GM18909 (cell line): ENCODE data around the gene OR51A4.
"Not testable (repeated sequence)": the region's sequence is repeated elsewhere in the genome, so short reads cannot be mapped to it uniquely, and the experiment has no call there.

Source experiments
- ATAC-seq: cut with Tn5 transposase; IDR thresholded peaks from one replicate; pipeline ENCODE4 v1.9.1; 2021; ENCODE audit warnings: mild to moderate bottlenecking; ENCODE audit not compliant: unreplicated experiment, poor library complexity

OR51A4 gene, protein sequence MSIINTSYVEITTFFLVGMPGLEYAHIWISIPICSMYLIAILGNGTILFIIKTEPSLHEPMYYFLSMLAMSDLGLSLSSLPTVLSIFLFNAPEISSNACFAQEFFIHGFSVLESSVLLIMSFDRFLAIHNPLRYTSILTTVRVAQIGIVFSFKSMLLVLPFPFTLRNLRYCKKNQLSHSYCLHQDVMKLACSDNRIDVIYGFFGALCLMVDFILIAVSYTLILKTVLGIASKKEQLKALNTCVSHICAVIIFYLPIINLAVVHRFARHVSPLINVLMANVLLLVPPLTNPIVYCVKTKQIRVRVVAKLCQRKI

DNA sequence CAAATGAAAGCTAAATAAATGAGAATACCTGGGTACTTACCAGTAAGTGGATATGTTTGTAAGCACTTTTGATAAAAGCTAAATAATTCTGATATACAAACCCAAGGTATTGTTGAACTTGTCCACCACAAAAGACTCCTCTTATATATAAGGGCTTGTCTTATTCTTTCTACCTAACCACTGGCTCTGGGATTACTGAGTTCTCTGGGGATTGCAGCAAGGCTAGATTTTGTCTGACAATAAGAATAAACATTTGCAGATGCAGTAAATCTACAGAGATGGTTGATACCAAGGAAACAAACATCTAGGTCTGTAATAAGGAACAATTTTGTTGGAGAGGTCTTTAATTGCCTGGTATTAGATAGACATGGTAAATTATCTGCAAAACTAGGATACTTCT is at the start of gene OR51A4:
OR51A4 (minus strand) TSS at position 101 of the 400 bp plus-strand sequence. CDS start 505 bp downstream, outside the sequence.
- no peak for ATAC-seq

DNA sequence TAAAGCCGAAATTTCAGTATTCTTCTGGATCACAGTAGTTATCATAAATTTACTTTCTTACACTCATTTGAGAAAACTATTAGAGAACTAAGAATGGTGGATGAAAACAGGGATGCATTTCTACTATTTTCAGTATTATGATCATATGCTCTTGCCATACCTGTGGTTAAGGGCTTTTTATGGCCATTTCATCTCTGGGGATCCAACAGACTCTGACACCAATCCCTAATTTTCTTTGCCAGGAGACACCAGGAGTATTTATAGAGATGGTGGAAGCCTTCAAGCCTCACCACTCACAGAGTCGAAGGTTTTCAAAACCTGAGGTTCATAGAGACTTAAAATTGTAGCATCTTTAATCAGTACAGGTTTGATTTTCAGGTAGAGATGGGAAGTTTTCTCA is 47.1 kb upstream of the OR51A4 start, which contains the start of gene OR51L1:
OR51L1 (plus strand) TSS at position 301 of the 400 bp plus-strand sequence. CDS start 4,132 bp downstream, outside the sequence.
- ATAC-seq = no peak

DNA sequence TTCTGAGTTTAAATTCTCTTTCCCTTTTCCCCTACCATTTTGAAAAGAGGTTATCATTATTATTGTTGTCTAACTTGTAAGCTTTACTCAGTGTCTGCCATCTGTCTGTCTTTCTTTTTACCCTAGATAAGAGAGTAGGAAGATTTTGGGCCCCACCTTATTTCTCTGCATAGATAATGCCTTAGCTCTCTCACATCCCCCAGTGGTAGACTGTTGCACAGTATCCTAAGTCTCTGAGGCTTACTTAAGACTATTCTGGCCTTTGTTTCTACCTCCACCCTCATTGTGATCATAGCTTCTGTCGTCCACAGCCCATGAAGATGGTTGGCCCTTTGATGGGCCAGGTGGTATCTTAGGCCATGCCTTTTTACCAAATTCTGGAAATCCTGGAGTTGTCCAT is 43.7 kb upstream of the OR51A4 start:
- ATAC-seq = no peak

DNA sequence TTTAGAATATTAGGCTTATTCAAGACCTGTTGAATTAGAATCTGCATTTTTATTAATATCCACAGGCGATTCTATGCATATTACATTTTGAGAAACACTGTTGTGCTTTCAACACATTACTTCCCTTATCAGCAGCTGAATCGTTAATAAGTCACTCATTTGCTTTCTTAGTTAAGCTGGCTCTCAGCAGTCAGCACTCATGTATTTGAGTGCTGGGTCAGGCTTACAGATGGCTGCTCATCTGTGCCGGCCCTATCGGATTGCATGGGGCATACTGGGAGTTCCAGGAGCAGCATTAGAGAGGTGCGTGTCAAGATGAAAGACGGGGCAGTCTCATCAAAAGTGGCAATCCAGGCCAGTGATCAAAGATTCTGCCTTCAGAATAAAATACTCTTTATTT is 36.4 kb upstream of the OR51A4 start:
- ATAC-seq = no peak

DNA sequence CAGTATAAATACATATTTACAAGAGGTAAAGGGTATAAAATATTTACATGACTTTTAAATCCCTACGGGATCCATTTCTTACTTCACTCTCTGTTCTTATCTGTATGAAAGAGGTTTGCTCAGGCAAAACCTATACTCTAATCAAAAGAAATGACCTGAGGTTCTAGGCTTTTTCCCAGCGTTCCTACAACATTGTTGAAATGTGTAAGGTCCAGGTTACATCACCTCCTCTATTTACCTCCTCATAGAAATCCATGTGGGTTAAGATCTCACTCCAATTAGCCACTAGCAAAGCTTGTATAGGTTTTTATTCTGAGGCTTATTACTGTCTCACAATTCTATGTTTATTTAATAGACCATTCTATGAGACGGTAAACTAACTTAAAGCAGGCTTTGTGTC is 35.3 kb upstream of the OR51A4 start:
- ATAC-seq = no peak

- no peak for ATAC-seq
Observed at GRCh38 chr11:4979036-4979435, 31.6 kb upstream of the OR51A4 start.

DNA sequence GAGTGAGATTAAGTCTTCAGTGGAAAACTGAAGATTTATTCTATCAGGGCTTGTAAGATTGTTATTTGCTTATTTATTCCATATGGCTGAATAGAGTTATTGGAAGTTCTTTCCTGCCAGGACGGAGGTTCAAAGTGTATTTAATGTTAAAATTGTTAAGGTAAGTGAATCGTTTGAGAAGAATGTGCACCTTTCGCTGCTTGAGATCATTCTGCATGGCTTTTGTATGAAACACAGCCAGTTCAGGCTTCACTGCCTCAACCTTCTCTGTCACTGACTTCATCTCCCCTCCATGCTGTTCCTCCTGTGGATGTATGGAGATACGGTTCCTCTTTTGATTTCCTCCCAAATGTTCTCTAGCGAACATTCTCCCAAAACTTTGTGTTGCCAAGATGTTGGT is 28.0 kb upstream of the OR51A4 start:
- ATAC-seq = no peak

GRCh38 chr11:4962816-4963215 is 15.4 kb upstream of the OR51A4 start:
- ATAC-seq = no peak

GRCh38 chr11:4960877-4961276 is 13.5 kb upstream of the OR51A4 start:
- no peak for ATAC-seq

- no peak for ATAC-seq
Observed at GRCh38 chr11:4957396-4957795, 10.0 kb upstream of the OR51A4 start.

- ATAC-seq = not testable (repeated sequence)
Observed at GRCh38 chr11:4955613-4956012, 8.2 kb upstream of the OR51A4 start, which contains the start of gene OR51A2. TSS of gene OR51A2 (minus strand) at chr11:4955713. CDS start at chr11:4955713, 0 bp downstream.

GRCh38 chr11:4936745-4937144 is 10.7 kb downstream of the OR51A4 start:
- no peak for ATAC-seq

DNA sequence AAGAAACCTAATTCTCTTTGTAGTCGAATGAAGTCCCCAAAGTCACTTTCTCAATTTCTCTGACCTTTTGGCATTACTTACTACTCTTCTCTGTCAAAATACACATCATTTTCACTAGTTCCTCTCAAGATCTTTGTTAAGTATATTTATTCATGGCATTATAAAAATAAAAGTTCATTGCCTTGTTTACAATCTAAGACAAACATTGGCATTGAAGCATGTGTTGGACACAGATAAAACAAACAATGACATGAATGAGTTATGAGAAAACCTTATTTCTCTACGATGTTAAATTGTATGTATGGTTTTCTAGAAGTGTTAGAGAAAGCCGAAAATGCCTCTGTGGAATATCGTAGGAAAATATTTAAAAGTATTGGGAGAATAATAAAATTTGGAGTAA is 14.7 kb downstream of the OR51A4 start:
- ATAC-seq = no peak

- ATAC-seq = no peak
Observed at GRCh38 chr11:4926608-4927007, 20.8 kb downstream of the OR51A4 start.

DNA sequence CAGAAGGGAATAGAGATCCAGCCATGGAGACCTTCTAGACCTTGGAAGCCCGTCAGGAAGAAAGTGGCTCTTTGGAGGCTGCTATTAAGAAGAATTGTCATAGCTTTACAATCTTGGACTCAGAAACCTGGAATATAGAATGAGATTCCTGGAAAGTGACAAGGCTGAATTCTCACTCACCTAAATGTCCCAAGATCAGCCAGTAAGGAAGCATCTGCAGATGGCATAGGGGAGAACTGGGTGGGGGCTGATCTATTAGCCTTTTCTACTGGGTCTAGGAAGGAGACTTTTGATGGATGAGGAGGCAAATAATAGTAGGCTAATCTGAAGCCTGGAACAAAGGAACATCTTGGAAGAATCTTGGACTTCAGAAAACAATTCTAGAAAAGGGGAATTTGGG is 23.2 kb downstream of the OR51A4 start, which contains the start of gene OR51G1:
OR51G1 (minus strand) TSS at position 101 of the 400 bp plus-strand sequence; CDS start at position 101, 0 bp downstream.
- ATAC-seq = no peak

DNA sequence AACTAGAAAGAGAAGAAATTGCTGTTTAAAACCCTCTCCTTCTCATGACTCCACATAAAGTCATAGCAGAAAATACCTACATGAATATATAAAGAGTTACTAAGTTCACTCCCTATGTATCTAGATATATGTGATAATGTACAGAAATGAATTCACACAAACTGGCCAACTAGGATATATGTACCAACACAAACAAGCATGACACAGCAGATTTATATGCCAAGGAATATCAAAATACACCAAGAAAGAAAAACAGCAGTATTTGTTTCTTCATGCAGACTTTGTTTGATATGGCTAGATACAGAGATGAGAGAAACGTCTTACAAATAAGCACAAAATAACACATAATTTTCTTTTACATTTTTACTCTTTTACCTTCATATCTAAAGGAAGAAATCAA is 25.1 kb downstream of the OR51A4 start:
- no peak for ATAC-seq

- ATAC-seq = no peak
Observed at GRCh38 chr11:4921796-4922195, 25.6 kb downstream of the OR51A4 start.

GRCh38 chr11:4919250-4919649 is 28.2 kb downstream of the OR51A4 start, which contains the start of gene OR51G2:
TSS of gene OR51G2 (minus strand) at chr11:4919350. CDS start at chr11:4915663, 3,687 bp downstream.
- no peak for ATAC-seq

DNA sequence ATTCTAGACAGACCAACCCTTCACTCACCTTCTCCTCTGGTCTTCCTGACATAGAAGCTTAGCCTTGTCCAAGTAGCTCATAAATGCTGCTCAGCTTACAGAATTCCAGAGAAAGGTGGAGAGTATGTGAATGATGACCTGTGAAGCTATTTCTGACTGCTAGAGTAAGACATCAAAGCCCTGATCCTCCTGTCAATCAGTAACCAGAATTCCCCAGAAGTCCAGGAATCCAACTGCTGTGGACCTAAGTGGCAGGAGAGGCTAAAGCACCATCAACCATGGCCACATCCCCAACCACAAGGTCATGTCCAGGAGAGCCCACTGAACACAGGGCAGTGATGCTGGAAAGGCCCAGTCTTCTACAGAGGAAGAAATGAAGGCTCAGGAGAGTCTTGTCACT is 30.8 kb downstream of the OR51A4 start:
- no peak for ATAC-seq

DNA sequence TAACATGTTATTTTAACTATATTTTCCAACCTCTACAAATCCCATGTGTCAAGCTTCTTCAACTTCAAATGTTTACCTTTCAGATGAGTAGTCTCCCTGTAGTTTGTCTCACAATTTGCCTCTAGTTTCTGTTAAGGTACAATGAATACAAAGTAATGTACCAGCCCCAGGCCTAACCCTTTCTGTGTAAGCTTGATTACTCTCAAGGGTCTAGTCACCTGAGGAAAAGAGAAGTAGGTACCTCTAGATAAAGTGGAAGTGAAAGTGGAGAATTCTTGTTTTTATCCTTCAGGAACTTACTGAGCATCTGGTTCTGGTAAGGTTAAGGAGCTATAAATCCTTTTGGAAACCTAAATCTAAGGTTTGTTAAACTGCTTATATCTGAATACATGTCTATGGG is 43.9 kb downstream of the OR51A4 start, which contains the start of gene OR51A7:
OR51A7 (plus strand) TSS at position 300 of the 400 bp plus-strand sequence. CDS start 3,587 bp downstream, outside the sequence.
- no peak for ATAC-seq
